GM19043 (cell line): ENCODE measurements around the gene PTPN6.
A peak's percentile ranks its signal among the peaks of the same experiment; 100 is the strongest.

Experiments used
- ATAC-seq: cut with Tn5 transposase; IDR thresholded peaks from one replicate; pipeline ENCODE4 v1.9.1; 2021; ENCODE audit warnings: low read depth; ENCODE audit not compliant: unreplicated experiment

The PTPN6 gene

GRCh38 chr12:6921996-6922946 lies 28.9 kb upstream of the PTPN6 start:
- ATAC-seq: no peak

- ATAC-seq: no peak
These were observed 28.0 kb upstream of the PTPN6 start for GRCh38 chr12:6923003-6923732.

GRCh38 chr12:6923851-6924250 lies 27.3 kb upstream of the PTPN6 start:
- no peak for ATAC-seq

GRCh38 chr12:6925239-6925539 lies 26.0 kb upstream of the PTPN6 start:
- no peak for ATAC-seq

- ATAC-seq: no peak
These were observed 25.4 kb upstream of the PTPN6 start for GRCh38 chr12:6925540-6926279.

- ATAC-seq: no peak
These were observed 23.7 kb upstream of the PTPN6 start, which contains the start of gene ATN1 for GRCh38 chr12:6927379-6928021. Gene ATN1 (plus strand): TSS chr12:6927959. CDS start chr12:6934002, 6,043 bp downstream.

GRCh38 chr12:6928022-6928702 lies 23.0 kb upstream of the PTPN6 start:
- ATAC-seq: no peak

GRCh38 chr12:6928703-6929407 lies 22.3 kb upstream of the PTPN6 start:
- ATAC-seq: no peak

- ATAC-seq: no peak
These were observed 21.4 kb upstream of the PTPN6 start for GRCh38 chr12:6929466-6930452.

GRCh38 chr12:6932766-6933165 lies 18.4 kb upstream of the PTPN6 start:
- ATAC-seq: no peak

- no peak for ATAC-seq
These were observed 17.0 kb upstream of the PTPN6 start for GRCh38 chr12:6934110-6934509.

- ATAC-seq: no peak
These were observed 15.6 kb upstream of the PTPN6 start for GRCh38 chr12:6935371-6936193.

- no peak for ATAC-seq
These were observed 14.9 kb upstream of the PTPN6 start for GRCh38 chr12:6936194-6936635.

- ATAC-seq: no peak
These were observed 14.3 kb upstream of the PTPN6 start for GRCh38 chr12:6936636-6937480.

- ATAC-seq: peak; percentile 93
These were observed 13.4 kb upstream of the PTPN6 start for GRCh38 chr12:6937481-6938352.
